Peyer's patch (tissue), 4 donors: ENCODE results near the gene NOC2L. TPM values are rescaled to one million over a fixed set of nuclear protein-coding genes. Genes with fewer than 3 reads are reported as not detected.

Source experiments
- DNase-seq, 3 donors: peaks; one replicate each; pipeline ENCODE4 v3.0.0-alpha.2; 2017 to 2019
- H3K27ac ChIP-seq, 4 donors: fragments of 200-600 bp; sonication (generic); one replicate each; pipeline ENCODE4 v1.5.1; 2016 to 2019
- H3K27me3 ChIP-seq, 2 donors: fragments of 200-600 bp; sonication (generic); one replicate each; pipeline ENCODE4 v1.5.1; 2019
- H3K36me3 ChIP-seq, 3 donors: fragments of 200-600 bp; sonication (generic); one replicate each; pipeline ENCODE4 v1.5.1; 2016 to 2019
- H3K4me1 ChIP-seq, 4 donors: fragments of 200-600 bp; sonication (generic); one replicate each; pipeline ENCODE4 v1.5.1; 2016 to 2019
- H3K4me3 ChIP-seq, 4 donors: fragments of 200-600 bp; sonication (generic); 1 replicate in 3 of 4; 2 replicates in 1 of 4; pipeline ENCODE4 v1.5.1; 2016 to 2019; ENCODE audit warnings: mild to moderate bottlenecking in 1 of 4
- H3K9me3 ChIP-seq, 4 donors: fragments of 200-600 bp; sonication (generic); one replicate each; pipeline ENCODE4 v1.5.1; 2016 to 2019; ENCODE audit warnings: mild to moderate bottlenecking in 1 of 4
- POLR2A ChIP-seq, 2 donors: fragments of 450-650 bp; IDR thresholded peaks; one replicate each; pipeline ENCODE4 v1.5.1; 2017; ENCODE audit warnings: antibody characterized with exemption in 2 of 2, mild to moderate bottlenecking in 2 of 2, moderate library complexity in 2 of 2
- total RNA-seq, 4 donors: library from RNA; depleted of rRNA; stranded (reverse); fragments of >200 nt; gene quantifications; one replicate each; pipeline ENCODE4 v1.1.0, GENCODE V29; 2016
- TF ChIP-seq, protein P1 (sequence below), 6 experiments: fragments of 450-650 bp in 4 of 6; fragments of 200-600 bp in 2 of 6; sonication (generic) in 1 of 6; IDR thresholded peaks; one replicate each; pipeline ENCODE4 v1.5.1; 2017 to 2019; ENCODE audit warnings: antibody characterized with exemption in 6 of 6, mild to moderate bottlenecking in 3 of 6, moderate library complexity in 1 of 6

The NOC2L gene
- total RNA-seq, 4 donors from 2014 or later = 18.2 to 58.6 (median 39.9) TPM

DNA sequence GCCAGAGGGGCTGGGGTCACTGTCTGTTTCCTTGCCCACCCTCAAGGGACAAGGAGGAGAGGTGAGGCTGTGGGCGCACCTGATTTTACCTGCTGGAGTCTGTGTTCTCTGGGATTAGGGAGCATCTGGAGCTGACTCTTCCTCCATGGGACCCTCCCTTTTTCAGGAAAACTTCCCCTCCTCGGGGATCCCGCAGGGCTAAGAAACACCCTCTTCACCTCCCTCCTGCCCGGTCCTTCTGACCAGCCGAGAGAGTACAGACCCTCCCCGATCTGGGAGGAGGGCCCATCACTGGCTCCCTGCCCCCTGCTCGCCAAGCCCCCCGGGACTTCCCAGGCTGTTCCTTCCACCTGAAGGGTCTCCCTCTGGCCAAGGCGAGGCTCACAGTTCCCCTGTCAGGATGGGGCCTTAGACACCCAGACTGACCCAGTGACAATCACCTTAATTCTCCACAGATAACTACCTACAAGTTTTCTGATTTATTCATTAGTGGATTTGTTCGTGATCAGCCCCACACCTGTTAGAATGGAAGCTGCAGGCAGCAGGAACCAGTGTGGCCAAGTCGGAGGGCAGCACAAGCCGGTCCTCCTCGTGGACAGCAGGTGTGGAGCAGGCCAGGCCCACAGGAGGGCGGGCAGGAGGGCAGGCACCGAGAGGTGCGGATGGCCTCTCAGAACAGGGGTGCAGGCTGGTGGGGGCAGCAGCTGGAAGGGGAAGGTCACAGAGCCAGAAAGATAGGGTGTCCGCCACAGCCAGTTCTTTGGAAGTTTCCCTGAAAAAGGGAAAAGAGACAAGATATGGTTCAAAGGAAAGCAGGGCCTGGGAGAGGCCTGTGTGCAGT is 51.2 kb downstream of the NOC2L start:
- TF ChIP-seq, protein P1, sequence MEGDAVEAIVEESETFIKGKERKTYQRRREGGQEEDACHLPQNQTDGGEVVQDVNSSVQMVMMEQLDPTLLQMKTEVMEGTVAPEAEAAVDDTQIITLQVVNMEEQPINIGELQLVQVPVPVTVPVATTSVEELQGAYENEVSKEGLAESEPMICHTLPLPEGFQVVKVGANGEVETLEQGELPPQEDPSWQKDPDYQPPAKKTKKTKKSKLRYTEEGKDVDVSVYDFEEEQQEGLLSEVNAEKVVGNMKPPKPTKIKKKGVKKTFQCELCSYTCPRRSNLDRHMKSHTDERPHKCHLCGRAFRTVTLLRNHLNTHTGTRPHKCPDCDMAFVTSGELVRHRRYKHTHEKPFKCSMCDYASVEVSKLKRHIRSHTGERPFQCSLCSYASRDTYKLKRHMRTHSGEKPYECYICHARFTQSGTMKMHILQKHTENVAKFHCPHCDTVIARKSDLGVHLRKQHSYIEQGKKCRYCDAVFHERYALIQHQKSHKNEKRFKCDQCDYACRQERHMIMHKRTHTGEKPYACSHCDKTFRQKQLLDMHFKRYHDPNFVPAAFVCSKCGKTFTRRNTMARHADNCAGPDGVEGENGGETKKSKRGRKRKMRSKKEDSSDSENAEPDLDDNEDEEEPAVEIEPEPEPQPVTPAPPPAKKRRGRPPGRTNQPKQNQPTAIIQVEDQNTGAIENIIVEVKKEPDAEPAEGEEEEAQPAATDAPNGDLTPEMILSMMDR (IDR thresholded peaks at IDR 0.05) = no peak
- no peak for TF ChIP-seq POLR2A (IDR thresholded peaks at IDR 0.05)
- peak in 2 of 3 donors; percentile 13 to 40 for DNase-seq
- no peaks in the 10 kb centered on the region for H3K9me3 ChIP-seq
- peaks cover 0 to 59% (median 5%) of the 10 kb centered on the region in 4 donors for H3K4me1 ChIP-seq
- H3K27ac ChIP-seq = no peak overlapping the region
- peaks cover 0 to 9% of the 10 kb centered on the region in 2 donors for H3K27me3 ChIP-seq
- no peaks in the 10 kb centered on the region for H3K36me3 ChIP-seq
- H3K4me3 ChIP-seq = no peak overlapping the region

DNA sequence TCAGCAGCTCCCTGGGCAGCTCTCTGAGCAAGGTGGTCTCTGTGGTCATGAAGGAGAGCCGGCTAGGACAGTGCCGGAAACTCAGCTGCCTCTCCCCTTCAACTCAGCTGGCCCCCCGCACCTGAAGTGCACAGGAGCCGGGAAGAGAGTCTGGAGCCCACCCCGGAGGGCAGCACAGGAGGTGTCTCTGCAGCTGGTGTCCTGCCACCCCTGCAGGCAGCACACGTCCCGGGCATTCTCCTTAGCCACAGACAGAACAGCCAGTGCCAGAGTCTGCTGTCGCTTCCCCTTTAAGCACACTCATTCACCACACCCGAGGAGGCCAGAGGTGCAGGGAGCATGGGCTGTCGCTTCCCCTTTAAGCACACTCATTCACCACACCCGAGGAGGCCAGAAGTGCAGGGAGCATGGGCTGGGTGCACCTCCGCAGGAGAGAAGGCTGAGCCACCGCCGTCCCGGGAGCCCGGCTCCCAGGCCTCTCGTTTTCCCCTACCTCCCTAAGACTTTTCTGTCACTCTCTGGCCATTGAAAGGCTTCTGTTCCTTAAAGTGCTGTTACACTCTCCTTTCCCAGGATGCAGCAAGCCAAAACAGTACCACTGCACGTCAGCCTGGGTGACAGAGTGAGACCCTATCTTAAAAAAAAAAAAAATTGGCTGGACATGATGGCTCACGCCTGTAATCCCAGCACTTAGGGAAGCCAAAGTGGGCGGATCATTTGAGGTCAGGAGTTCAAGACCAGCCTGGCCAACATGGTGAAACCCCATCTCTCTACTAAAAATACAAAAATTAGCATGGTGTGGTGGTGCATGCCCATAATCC is 52.2 kb downstream of the NOC2L start:
- Histone ChIP-seq H3K4me1 (peaks cover 0 to 52% (median 5%) of the 10 kb centered on the region in 4 donors), H3K4me3 (no peak overlapping the region), H3K36me3 (no peaks in the 10 kb centered on the region), H3K27me3 (peaks cover 0 to 9% of the 10 kb centered on the region in 2 donors), H3K27ac (no peak overlapping the region), H3K9me3 (no peaks in the 10 kb centered on the region)
- peak; percentile 20 to 81 (median 77) for DNase-seq
- TF ChIP-seq POLR2A (IDR thresholded peaks at IDR 0.05) = no peak
- TF ChIP-seq, protein P1 (IDR thresholded peaks at IDR 0.05) = no peak

DNA sequence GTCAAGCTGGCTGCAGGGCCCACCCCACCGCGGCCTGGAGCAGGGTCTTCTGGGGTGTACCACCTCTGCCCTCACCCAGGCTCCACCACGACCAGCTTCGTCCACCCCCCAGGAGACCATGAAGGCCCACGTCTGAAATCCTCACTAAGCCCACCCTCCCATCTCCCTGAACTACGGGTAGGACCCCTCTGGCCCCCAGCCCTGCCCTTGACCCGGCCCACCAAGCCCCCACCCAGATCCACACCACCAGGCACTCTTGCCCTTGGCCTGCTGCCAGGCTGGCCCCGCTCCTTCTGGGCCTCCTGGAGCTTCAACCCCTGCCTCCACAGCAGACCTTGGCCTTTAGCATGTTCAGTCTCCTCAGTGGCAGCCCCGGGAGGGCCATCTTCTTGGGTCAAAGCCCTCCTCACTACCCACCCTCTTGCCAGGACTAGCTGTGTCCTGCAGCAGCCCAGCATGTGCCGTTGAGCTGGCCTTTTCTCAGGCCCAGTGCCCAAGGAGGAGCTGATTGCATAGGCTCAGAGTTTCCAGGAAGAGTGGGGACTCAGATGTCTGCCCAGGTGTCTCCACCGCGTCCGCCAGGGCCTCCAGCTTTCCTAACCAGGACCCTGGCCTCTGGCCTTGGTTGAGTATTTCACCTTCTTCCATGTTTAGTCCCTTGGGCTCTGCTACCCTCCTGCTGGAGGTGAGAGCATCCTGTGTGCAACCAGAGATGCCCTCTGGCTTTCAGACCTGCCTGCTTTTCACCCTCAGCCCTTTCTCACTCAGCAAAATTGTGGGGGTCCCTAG is 53.1 kb downstream of the NOC2L start:
- H3K27me3 ChIP-seq = peaks cover 0 to 9% of the 10 kb centered on the region in 2 donors
- no peak overlapping the region for H3K4me3 ChIP-seq
- H3K27ac ChIP-seq = no peak overlapping the region
- no peaks in the 10 kb centered on the region for H3K36me3 ChIP-seq
- DNase-seq = peak; percentile 14 to 48 (median 46)
- TF ChIP-seq, protein P1 (IDR thresholded peaks at IDR 0.05) = no peak
- TF ChIP-seq POLR2A (IDR thresholded peaks at IDR 0.05) = no peak
- peaks cover 0 to 44% (median 5%) of the 10 kb centered on the region in 4 donors for H3K4me1 ChIP-seq
- no peaks in the 10 kb centered on the region for H3K9me3 ChIP-seq

DNA sequence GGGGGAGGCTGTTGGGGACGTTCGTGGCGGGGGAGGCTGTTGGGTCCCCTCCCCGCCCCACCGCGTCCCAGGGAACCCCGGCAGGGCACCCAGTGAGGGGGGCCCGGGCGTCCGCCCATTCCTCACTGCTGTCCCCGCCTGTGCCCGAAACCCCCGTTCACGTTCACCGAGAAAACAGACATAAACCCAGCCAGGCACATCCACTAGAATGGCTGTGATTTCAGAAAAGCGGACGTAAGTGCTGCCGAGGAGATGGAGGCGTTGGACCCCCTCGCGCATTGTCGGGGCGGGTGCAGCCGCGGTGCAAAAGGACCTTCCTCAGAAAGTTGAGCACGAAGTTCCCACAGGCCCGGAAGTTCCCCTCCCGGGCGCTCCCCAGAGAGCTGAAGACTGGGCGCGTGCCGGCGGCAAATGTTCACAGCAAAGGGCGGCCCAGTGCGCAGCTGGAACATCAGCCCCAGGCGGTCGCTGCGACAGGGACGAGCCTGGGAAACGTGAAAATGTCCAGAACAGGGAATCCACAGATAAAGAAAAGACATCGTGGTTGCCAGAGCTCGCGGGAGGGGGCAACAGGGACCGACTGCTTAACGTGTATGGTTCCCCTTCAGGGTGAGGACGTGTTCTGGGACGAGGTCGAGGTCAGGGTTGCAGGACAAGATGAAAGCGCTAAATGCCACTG is 53.8 kb downstream of the NOC2L start:
- Histone ChIP-seq H3K4me3 (peak overlapping the region; percentile 35 to 51 (median 45)), H3K9me3 (no peaks in the 10 kb centered on the region), H3K4me1 (peaks cover 0 to 38% (median 5%) of the 10 kb centered on the region in 4 donors), H3K27ac (peak overlapping the region in 2 of 4 donors; percentile 16 to 24), H3K27me3 (peaks cover 0 to 5% of the 10 kb centered on the region in 2 donors), H3K36me3 (no peaks in the 10 kb centered on the region)
- peak; percentile 26 to 64 (median 63) for DNase-seq
- TF ChIP-seq POLR2A (IDR thresholded peaks at IDR 0.05) = no peak
- TF ChIP-seq, protein P1 (IDR thresholded peaks at IDR 0.05) = no peak
